Neural cell (in vitro differentiated cells): ENCODE results near the gene GDPD3. TPM values are rescaled to one million over a fixed set of nuclear protein-coding genes. Genes with fewer than 3 reads are reported as not detected.

Experiments used
- H2AFZ ChIP-seq: fragments of 200-600, 300-800 bp; sonication (generic), shearing (Covaris generic); 2 replicates; pipeline ENCODE4 v1.6.0; 2014; ENCODE audit warnings: low read depth, mild to moderate bottlenecking, antibody characterized with exemption, low read length, moderate library complexity
- H3F3A ChIP-seq: fragments of 200-600 bp; shearing (Covaris generic); 2 replicates; pipeline ENCODE4 v1.6.1; 2016; ENCODE audit warnings: mild to moderate bottlenecking, moderate library complexity, mixed read lengths, antibody characterized with exemption, low read length; ENCODE audit not compliant: insufficient read depth, poor library complexity, severe bottlenecking
- H3K27ac ChIP-seq: fragments of 200-600, 300-800 bp; sonication (generic), shearing (Covaris generic); 2 replicates; pipeline ENCODE4 v1.5.1; 2014; ENCODE audit warnings: mild to moderate bottlenecking, low read length, moderate library complexity
- H3K27me3 ChIP-seq: fragments of 300-800, 200-600 bp; sonication (generic), shearing (Covaris generic); 2 replicates; pipeline ENCODE4 v1.6.0; 2014; ENCODE audit warnings: mild to moderate bottlenecking, low read depth, low read length, moderate library complexity; ENCODE audit not compliant: insufficient read depth
- H3K36me3 ChIP-seq: fragments of 300-800, 200-600 bp; sonication (generic), shearing (Covaris generic); 2 replicates; pipeline ENCODE4 v1.5.1; 2014; ENCODE audit warnings: mild to moderate bottlenecking, antibody characterized with exemption, low read length, moderate library complexity; ENCODE audit not compliant: insufficient read depth
- H3K4me2 ChIP-seq: fragments of 300-800, 200-600 bp; sonication (generic), shearing (Covaris generic); 2 replicates; pipeline ENCODE4 v1.6.0; 2014; ENCODE audit warnings: mild to moderate bottlenecking, low read length
- H3K4me3 ChIP-seq: fragments of 300-800, 200-600 bp; sonication (generic), shearing (Covaris generic); 2 replicates; pipeline ENCODE4 v1.5.1; 2014; ENCODE audit warnings: mild to moderate bottlenecking, low read length, moderate library complexity
- H3K79me2 ChIP-seq: fragments of 200-600 bp; shearing (Covaris generic); replicated peaks from 2 replicates; pipeline ENCODE4 v1.6.0; 2014; ENCODE audit warnings: mild to moderate bottlenecking, low read length, moderate library complexity; ENCODE audit not compliant: insufficient read depth
- H3K9ac ChIP-seq: fragments of 300-800, 200-600 bp; sonication (generic), shearing (Covaris generic); 2 replicates; pipeline ENCODE4 v1.6.1; 2016; ENCODE audit warnings: mild to moderate bottlenecking, low read length, mixed read lengths
- H3K9me2 ChIP-seq: fragments of 200-600 bp; shearing (Covaris generic); 2 replicates; pipeline ENCODE4 v1.6.1; 2016; ENCODE audit warnings: mild to moderate bottlenecking, low read length, mixed read lengths; ENCODE audit not compliant: insufficient read depth
- H3K9me3 ChIP-seq: fragments of 200-600, 300-800 bp; sonication (generic), shearing (Covaris generic); 2 replicates; pipeline ENCODE4 v1.6.1; 2016; ENCODE audit warnings: mild to moderate bottlenecking, mixed run types, low read length, moderate library complexity, mixed read lengths
- H4K20me1 ChIP-seq: fragments of 200-600 bp; shearing (Covaris generic); 2 replicates; pipeline ENCODE4 v1.6.1; 2016; ENCODE audit warnings: mild to moderate bottlenecking, mixed run types; ENCODE audit not compliant: insufficient read depth
- EP300 ChIP-seq: fragments of 450-650 bp; conservative IDR thresholded peaks from 2 replicates; pipeline ENCODE4 v1.6.1; 2014; ENCODE audit warnings: antibody characterized with exemption, mild to moderate bottlenecking, moderate library complexity; ENCODE audit not compliant: poor library complexity, severe bottlenecking
- EZH2 ChIP-seq: fragments of 200-600, 300-800 bp; shearing (Covaris generic), sonication (generic); IDR thresholded peaks from 2 replicates; pipeline ENCODE4 v1.6.1; 2014; ENCODE audit warnings: antibody characterized with exemption, low read length, borderline replicate concordance, mild to moderate bottlenecking; ENCODE audit not compliant: insufficient read depth, poor library complexity, severe bottlenecking
- MXI1 ChIP-seq: fragments of 450-650 bp; conservative IDR thresholded peaks from 2 replicates; pipeline ENCODE4 v1.6.1; 2014; ENCODE audit warnings: antibody characterized with exemption, mild to moderate bottlenecking; ENCODE audit not compliant: poor library complexity, severe bottlenecking
- POLR2AphosphoS5 ChIP-seq: IDR thresholded peaks from 2 replicates; pipeline ENCODE4 v1.6.1; 2012
- RAD21 ChIP-seq: fragments of 450-650 bp; conservative IDR thresholded peaks from 2 replicates; pipeline ENCODE4 v1.6.1; 2014; ENCODE audit warnings: antibody characterized with exemption, mild to moderate bottlenecking, moderate library complexity
- SMC3 ChIP-seq: fragments of 450-650 bp; conservative IDR thresholded peaks from 2 replicates; pipeline ENCODE4 v1.6.1; 2014; ENCODE audit warnings: antibody characterized with exemption, mild to moderate bottlenecking, moderate library complexity; ENCODE audit not compliant: poor library complexity
- TAF1 ChIP-seq: IDR thresholded peaks from 2 replicates; pipeline ENCODE4 v1.6.1; 2012; ENCODE audit warnings: low read depth
- polyA plus RNA-seq: library from polyadenylated mRNA; depleted of rRNA; stranded (reverse); fragments of >200 nt; gene quantifications from 2 replicates; pipeline ENCODE4 v1.2.3, GENCODE V29; 2014
- TF ChIP-seq, protein P1 (sequence below): IDR thresholded peaks from 2 replicates; pipeline ENCODE4 v1.6.1; 2012; ENCODE audit warnings: borderline replicate concordance
- TF ChIP-seq, protein P2 (sequence below): fragments of 450-650 bp; IDR thresholded peaks from 2 replicates; pipeline ENCODE4 v1.5.1; 2014; ENCODE audit warnings: antibody characterized with exemption, mild to moderate bottlenecking, moderate library complexity; ENCODE audit not compliant: poor library complexity, severe bottlenecking

Gene GDPD3
- polyA plus RNA-seq, 1 donor from 2014 or later: 2.7 TPM

DNA sequence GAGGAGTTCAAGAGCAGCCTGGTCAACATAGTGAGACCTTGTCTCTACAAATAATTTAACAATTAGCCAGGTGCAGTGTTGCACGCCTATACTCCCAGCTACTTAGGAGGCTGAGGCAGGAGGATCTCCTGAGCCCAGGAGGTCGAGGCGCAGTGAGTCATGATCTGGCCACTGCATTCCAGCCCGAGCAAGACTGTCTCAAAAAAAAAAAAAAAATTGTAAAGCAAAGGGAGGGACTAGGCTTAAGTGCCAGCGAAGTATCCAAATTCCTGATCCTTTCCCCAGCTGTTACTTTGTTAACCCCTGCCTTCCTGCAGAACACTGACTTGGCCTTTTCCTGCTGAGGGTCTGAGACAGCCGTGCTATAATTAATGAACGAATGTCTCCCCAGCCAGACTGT lies 2.7 kb downstream of the GDPD3 start:
- no peak overlapping the region for H3K27ac ChIP-seq
- peaks cover 3% of the 10 kb centered on the region for H3K79me2 ChIP-seq
- no peak overlapping the region for H3K4me3 ChIP-seq
- H3K9me3 ChIP-seq: no peaks in the 10 kb centered on the region
- H2AFZ ChIP-seq: no peak overlapping the region
- no peak overlapping the region for H3K9ac ChIP-seq
- no peak for TF ChIP-seq TAF1
- no peak for TF ChIP-seq MXI1
- TF ChIP-seq EZH2: no peak
- no peak for TF ChIP-seq RAD21
- TF ChIP-seq SMC3: no peak
- TF ChIP-seq, protein P1, sequence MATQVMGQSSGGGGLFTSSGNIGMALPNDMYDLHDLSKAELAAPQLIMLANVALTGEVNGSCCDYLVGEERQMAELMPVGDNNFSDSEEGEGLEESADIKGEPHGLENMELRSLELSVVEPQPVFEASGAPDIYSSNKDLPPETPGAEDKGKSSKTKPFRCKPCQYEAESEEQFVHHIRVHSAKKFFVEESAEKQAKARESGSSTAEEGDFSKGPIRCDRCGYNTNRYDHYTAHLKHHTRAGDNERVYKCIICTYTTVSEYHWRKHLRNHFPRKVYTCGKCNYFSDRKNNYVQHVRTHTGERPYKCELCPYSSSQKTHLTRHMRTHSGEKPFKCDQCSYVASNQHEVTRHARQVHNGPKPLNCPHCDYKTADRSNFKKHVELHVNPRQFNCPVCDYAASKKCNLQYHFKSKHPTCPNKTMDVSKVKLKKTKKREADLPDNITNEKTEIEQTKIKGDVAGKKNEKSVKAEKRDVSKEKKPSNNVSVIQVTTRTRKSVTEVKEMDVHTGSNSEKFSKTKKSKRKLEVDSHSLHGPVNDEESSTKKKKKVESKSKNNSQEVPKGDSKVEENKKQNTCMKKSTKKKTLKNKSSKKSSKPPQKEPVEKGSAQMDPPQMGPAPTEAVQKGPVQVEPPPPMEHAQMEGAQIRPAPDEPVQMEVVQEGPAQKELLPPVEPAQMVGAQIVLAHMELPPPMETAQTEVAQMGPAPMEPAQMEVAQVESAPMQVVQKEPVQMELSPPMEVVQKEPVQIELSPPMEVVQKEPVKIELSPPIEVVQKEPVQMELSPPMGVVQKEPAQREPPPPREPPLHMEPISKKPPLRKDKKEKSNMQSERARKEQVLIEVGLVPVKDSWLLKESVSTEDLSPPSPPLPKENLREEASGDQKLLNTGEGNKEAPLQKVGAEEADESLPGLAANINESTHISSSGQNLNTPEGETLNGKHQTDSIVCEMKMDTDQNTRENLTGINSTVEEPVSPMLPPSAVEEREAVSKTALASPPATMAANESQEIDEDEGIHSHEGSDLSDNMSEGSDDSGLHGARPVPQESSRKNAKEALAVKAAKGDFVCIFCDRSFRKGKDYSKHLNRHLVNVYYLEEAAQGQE: no peak
- TF ChIP-seq POLR2AphosphoS5: no peak
- TF ChIP-seq EP300: no peak
- TF ChIP-seq, protein P2, sequence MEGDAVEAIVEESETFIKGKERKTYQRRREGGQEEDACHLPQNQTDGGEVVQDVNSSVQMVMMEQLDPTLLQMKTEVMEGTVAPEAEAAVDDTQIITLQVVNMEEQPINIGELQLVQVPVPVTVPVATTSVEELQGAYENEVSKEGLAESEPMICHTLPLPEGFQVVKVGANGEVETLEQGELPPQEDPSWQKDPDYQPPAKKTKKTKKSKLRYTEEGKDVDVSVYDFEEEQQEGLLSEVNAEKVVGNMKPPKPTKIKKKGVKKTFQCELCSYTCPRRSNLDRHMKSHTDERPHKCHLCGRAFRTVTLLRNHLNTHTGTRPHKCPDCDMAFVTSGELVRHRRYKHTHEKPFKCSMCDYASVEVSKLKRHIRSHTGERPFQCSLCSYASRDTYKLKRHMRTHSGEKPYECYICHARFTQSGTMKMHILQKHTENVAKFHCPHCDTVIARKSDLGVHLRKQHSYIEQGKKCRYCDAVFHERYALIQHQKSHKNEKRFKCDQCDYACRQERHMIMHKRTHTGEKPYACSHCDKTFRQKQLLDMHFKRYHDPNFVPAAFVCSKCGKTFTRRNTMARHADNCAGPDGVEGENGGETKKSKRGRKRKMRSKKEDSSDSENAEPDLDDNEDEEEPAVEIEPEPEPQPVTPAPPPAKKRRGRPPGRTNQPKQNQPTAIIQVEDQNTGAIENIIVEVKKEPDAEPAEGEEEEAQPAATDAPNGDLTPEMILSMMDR: no peak
- H3K36me3 ChIP-seq: peaks cover 3% of the 10 kb centered on the region
- no peaks in the 10 kb centered on the region for H4K20me1 ChIP-seq
- H3K9me2 ChIP-seq: no peaks in the 10 kb centered on the region
- no peak overlapping the region for H3K4me2 ChIP-seq
- H3F3A ChIP-seq: no peaks in the 10 kb centered on the region
- H3K27me3 ChIP-seq: no peaks in the 10 kb centered on the region

DNA sequence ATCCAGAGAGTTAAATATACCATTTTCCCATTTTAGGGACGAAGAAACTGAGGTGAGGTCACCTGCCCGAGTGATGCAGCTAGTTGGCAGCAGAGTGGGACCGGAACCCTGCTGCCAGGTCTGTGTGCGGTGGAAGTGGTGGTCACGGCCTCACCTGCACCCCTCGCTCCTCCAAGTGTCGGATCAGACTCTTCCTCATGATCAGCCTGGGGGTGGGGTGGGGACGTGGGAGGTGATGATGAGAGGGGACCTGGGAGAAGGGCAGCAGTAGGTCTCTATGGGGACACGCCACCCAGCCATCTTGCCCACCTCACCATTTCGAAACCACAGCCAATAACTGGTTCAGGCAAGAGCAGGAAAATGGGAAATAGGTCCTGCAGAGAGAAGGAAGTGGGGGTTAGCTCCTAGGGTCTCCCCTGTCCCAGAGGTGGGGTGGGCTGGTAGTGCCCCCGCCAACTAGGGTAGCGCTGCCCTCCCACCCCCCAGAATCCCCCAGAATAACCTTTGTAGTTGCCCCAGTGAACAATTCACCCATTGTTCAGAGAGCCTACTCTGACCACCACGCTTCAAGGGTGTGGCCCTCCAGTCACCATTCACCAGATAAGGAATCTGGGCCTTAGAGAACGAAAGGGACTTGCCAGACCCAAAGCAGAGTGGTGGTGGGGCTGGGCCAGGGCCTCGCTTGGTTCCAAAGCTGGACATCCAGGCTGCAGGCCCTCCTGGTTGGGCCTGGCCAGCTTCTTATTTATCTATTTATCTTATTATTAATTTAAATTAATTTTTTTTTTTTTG lies 5.1 kb downstream of the GDPD3 start:
- Histone ChIP-seq H3K9me3 (no peaks in the 10 kb centered on the region), H3K4me2 (no peak overlapping the region), H3K4me3 (no peak overlapping the region), H3K9ac (no peak overlapping the region), H3K27me3 (no peaks in the 10 kb centered on the region), H3K9me2 (no peaks in the 10 kb centered on the region), H3K36me3 (peaks cover 11% of the 10 kb centered on the region), H3K79me2 (peaks cover 23% of the 10 kb centered on the region), H3F3A (no peaks in the 10 kb centered on the region), H3K27ac (no peak overlapping the region), H2AFZ (no peak overlapping the region), H4K20me1 (no peaks in the 10 kb centered on the region)
- TF ChIP-seq POLR2AphosphoS5: no peak
- no peak for TF ChIP-seq SMC3
- TF ChIP-seq TAF1: no peak
- no peak for TF ChIP-seq RAD21
- TF ChIP-seq, protein P2: no peak
- no peak for TF ChIP-seq EP300
- no peak for TF ChIP-seq MXI1
- TF ChIP-seq, protein P1: no peak
- TF ChIP-seq EZH2: no peak
